Left renal cortex interstitium (tissue), 4 donors: ENCODE measurements around the gene RUSF1. TPM values are rescaled to one million over a fixed set of nuclear protein-coding genes. Genes with fewer than 3 reads are reported as not detected.
"Not testable (repeated sequence)": the region's sequence is repeated elsewhere in the genome, so short reads cannot be mapped to it uniquely, and the experiment has no call there.

Experiments used
- DNase-seq, 4 donors: peaks; one replicate each; pipeline ENCODE4 v3.0.0-alpha.2; 2013; ENCODE audit warnings: low read depth in 4 of 4, low spot score in 2 of 4, missing footprints in 1 of 4
- polyA plus RNA-seq, 4 donors: library from polyadenylated mRNA; unstranded; fragments of 120-200 nt; gene quantifications; one replicate each; pipeline ENCODE4 v1.2.1, GENCODE V29; 2013; ENCODE audit not compliant: insufficient read length in 4 of 4

RUSF1 gene
- polyA plus RNA-seq, 4 donors, result 70.2 to 103 (median 87.8) TPM

DNA sequence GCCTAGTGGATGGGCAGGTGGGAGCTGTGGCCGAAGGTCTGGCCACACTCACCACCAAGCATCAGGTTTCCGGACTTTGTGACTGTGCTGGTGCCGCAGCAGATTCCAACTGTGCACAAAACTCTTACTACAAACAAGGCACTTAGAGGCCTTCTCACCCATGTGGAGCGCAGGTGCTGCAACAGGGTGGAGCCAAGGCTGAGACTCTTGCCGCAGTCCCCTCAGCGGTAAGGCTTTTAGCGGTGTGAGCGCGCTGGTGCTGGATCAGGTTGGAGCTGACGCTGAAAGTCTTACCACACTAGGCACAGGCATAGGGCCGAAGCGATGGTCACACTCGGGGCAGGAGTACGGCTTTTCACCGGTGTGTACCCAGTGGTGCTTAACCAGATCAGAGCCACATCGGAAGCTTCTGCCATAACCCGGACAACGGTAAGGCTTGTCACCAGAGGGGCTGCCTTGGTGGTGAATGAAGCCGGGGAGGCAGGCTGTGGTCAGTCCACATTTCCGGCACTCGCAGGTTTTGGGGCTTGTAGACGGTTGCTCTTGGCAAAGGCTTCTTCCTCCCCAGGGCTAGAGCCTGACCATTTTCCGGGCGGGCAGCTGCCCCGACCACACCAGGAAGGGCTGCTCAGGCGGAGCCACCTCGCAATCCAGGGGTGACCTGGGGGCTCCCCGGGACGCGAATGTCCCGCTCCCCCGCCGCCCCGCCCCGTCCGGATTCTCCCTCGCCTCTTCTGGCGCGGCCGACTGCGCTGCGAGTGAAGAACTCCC, 49.9 kb downstream of the RUSF1 start:
- no peak for DNase-seq

DNA sequence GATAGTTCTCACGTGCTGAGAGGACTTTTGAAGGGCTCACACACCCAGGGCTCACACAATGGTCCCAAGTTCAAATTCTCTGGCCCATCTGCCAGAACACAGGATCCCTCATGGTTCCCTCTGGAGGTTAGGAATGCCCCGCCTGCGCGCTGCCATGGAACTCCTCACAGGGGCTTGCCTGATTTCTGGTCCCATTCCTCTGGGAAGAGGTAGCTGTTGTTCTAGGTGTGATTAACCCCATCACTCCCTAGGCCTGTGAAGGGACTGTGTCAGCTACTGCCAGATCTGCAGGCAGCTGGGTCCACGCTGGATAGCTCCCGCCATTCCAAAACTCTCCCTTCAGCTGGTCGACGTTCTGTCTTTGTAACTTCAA, 51.2 kb downstream of the RUSF1 start:
- DNase-seq, result no peak

DNA sequence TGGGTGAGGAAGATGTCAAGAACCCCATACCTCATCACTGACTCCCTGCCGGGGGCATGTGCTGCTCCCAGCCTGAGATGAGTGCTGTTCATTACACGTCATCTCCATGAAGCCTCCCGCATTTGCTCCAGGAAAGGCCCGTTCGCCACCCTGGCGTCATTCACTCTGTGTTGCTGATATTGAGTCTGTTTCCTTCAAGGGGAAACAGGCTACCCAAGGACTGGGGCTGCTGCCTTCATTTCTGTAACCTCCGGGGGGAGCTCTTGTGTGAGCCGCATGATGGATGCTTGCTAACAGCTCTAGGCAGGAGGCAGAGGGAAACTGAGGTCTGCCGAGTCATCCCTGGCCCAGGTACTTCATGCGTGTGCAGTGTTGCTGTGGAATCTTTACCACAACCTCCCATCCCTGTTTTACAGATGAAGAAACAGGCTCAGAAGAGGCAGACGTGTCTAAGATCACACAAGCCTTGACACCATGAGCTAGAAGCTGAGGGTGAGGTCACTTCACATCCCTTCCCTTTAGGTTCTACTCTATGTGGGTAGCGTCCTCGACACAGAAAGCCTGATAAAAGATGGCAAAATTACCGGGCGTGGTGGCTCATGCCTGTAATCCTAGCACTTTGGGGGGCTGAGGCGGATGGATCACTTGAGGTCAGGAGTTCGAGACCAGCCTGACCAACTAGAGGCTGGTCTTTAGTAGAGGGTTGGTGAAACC, 52.4 kb downstream of the RUSF1 start:
- no peak for DNase-seq

DNA sequence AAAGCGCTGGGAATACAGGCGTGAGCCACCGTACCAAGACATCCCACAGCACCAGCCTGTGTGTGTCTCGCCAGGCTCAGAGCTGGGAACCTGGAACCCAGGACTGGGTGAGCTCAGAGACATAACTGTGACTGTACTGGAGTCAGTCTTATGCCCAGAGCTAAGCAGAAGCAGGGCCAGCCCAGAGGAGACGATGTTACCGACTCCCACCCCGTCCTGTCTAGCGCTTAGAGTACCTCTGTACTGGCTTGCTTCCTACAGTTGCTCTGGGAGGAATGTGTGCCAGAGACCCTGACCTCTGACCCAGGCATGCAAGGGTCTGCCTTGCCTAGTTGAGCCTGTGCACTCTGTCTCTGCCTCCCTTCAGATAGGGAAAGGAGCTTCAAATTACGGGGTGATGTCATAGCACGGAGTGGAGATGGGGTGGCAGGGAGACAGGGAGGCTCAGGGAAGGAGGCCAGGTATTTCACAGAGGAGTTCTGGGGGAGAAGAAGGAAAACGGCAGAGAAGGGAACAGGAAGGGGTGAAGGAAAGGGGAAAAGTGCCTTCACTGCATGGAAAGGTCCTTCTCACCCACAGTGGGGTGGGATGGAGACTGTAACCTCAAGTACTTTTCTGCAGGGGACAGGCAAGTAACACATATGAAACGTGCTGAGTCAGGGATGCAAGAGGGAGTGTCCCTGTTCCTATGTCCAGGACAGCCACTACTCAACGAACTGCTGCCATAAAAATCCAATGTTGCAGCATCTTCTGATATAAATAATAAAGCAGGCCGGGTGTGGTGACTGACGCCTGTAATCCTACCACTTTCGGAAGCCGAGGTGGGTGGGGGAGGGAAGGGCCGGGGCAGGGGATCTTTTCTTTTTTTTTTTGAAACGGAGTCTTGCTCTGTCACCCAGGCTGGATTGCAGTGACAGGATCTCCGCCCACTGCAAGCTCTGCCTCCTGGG, 54.7 kb downstream of the RUSF1 start:
- DNase-seq, result no peak

DNA sequence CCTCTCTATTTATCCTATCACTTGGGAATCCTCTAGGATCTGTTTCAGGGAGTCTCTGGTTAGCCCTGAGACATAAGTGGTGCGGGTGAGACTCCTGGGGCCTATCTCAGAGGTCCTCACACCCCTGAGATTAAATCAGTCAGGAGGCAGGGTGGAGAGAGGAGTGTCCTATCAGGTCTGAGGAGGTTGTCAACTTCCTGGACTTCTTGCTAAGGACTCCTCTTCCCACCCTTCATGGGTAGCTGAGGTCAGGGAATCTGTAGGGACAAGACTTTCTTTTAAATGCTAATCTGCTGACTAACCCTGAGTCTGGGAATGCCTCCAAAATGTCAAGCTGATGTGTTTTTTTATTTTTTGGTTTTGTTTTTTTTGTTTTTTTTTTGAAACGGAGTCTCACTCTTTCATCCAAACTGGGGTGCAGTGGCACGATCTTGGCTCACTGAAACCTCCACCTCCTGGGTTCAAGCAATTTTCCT, 55.5 kb downstream of the RUSF1 start:
- no peak for DNase-seq

DNA sequence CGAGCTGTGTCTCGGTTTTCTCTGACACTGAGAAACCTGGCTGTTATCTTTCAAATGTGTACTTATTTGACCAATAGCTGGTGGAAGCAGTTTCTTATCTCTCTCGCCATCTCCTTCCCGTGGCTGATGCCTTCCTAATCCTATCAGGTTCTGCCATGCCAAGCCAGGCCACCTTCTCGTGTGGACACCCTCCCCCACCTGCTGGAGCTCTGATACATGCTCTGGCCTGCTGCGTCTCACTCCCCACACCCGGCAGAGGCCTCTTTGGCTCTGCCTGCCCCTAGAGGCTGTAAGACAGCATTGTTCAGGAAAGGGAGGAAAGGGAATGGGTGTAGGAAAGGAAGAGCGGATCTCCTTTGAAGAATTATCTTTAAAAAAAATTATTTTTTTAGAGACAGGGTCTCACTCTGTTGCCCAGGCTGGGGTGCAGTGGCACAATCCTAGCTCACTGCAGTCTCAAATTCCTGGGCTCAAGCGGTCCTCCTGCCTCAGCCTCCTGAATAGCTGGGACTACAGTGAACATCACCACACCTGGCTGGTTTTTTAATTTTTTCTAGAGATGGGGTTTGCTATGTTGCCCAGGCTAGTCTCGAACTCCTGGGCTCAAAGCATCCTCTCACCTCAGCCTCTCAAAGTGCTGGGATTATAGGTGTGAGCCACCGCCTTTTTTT, 56.4 kb downstream of the RUSF1 start:
- no peak for DNase-seq

DNA sequence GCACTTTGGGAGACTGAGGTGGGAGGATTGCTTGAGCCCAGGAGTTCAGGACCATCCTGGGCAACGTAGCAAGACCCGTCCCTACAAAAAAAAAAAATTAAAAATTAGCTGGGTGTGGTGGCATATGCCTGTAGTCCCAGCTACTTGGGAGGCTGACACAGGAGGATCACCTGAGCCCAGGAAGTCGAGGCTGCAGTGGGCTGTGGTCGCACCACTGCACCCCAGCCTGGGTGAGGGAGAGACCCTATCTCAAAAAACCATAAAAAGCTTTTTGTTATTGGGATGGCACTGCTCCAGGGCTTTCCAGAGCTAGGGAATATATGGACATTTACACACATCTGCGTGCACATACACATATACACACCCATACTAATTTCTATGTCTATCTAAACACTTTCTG, 57.0 kb downstream of the RUSF1 start:
- DNase-seq, result no peak

DNA sequence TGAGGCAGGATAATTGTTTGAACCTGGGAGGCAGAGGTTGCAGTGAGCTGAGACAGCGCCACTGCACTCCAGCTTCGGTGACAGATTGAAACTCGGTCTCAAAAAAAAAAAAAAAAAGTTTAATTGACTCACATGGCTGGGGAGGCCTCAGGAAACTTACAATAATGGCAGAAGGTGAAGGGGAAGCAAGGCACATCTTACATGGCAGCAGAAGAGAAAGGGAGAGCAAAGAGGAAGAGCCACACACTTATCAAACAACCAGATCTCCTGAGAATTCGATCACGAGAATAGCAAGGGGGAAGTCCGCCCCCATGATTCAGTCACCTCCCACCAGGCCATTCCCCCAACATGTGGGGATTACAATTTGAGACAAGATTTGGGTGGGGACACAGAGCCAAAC, 62.3 kb downstream of the RUSF1 start:
- not testable (repeated sequence) for DNase-seq

DNA sequence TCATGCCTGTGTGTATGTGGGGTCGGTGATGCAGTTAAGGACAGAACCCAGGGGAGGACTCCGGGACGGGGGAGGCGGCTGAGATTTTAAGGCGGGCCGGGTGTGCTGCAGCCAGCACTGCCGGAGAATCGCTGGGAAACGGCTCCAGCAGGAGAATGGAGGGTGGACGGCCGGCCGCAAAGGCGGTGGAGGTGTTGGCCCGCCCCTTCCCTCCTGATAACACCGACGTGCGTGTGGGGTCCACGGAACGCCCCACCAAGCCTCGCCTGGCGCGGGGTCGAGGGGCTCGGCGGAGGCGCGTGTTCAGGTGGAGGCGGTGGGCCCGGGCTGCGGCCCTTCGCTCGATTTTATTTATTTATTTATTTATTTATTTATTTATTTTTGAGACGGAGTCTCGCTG, 66.2 kb downstream of the RUSF1 start:
- DNase-seq, result no peak

DNA sequence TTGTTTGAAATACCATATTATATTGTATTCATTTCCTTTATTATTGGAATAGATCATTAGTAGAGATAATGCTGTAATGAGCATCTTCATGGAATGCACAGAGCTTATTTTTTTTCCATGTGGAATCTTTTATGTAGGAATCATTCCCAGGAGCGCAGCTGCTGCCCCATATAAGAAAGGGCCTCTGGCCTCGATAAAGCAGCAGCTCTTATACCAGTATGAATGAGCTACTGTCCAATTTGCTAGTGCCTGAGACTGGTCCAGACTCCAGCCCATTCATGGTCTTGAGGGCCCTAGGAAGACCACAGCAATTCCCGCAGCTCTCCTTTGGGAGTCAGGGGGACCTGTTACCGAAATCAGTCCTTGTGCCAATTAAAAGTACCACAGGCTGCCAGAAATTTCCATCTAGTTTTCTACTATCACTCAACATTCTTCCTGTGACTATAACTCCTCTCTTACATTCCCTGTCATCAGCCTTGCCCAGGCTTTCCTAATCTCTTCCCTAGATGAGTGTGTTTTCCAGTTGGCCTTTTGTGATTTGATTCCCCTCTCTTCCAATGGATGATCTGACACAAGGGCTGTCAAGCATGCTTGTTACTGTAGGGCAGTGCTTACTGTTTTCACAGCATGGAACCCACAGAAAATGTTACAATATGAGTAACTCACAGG, 67.5 kb downstream of the RUSF1 start:
- DNase-seq, result no peak

DNA sequence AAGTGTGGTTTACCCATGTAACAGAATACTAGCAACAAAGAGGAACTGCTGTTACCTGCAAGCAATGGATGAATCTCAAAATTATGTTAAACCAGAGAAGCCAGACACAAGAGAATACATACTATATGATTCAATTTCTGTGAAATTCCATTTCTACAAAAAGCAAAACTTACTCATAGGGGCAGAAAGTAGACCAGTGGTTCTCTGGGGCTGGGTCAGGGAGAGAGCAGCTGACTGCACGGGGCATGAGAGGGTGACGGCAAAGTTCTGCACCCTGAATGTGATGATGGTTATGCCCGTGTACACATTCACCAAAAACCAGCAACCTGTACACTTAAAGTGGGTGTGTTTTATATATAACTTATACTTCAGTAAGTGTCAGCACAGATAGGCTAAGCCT, 68.7 kb downstream of the RUSF1 start:
- DNase-seq, result no peak

Other genes starting within 250 kb of the RUSF1 start
- 1 to 10 TPM; 1.5 to 3.2 (median 2.6) TPM for gene ITGAM, start 248.4 kb downstream of the RUSF1 start, polyA plus RNA-seq
- 1 to 10 TPM in 1 of 4 donors, under 1 TPM in 3; 0.30 to 1.3 (median 0.55) TPM for gene ITGAX, start 153.2 kb downstream of the RUSF1 start, polyA plus RNA-seq
- under 1 TPM; 0.06 to 0.43 (median 0.21) TPM for gene ITGAD, start 115.1 kb downstream of the RUSF1 start, polyA plus RNA-seq
- 1 to 10 TPM in 2 of 4 donors, under 1 TPM in 2; 0.59 to 1.6 (median 1.2) TPM for gene COX6A2, start 80.0 kb downstream of the RUSF1 start, polyA plus RNA-seq
- gene ZNF843, start 65.6 kb downstream of the RUSF1 start, polyA plus RNA-seq, result 1 to 10 TPM; 3.1 to 3.5 (median 3.5) TPM
- gene ARMC5, start 48.9 kb downstream of the RUSF1 start, polyA plus RNA-seq, result 10 to 100 TPM in 3 of 4 donors, 1 to 10 TPM in 1; 9.5 to 17.5 (median 14.8) TPM
- 10 to 100 TPM; 36.1 to 57.8 (median 49.3) TPM for gene TGFB1I1, start 36.2 kb downstream of the RUSF1 start, polyA plus RNA-seq
- gene SLC5A2, start 25.3 kb downstream of the RUSF1 start, polyA plus RNA-seq, result 10 to 100 TPM; 37.3 to 72.3 (median 54.2) TPM
- gene AHSP, start 19.5 kb upstream of the RUSF1 start, polyA plus RNA-seq, result 10 to 100 TPM in 1 of 4 donors, 1 to 10 TPM in 3; 3.9 to 29.0 (median 6.7) TPM